Brain microvascular endothelial cell (primary cell): ENCODE data around the gene MYMX.
"Not testable (repeated sequence)": the region's sequence is repeated elsewhere in the genome, so short reads cannot be mapped to it uniquely, and the experiment has no call there.

ENCODE experiments used
- DNase-seq: peaks from one replicate; pipeline ENCODE4 v3.0.0-alpha.2; 2020
- H3K27ac ChIP-seq: fragments of 250-450 bp; sonication (Bioruptor Pico); 2 replicates; pipeline ENCODE4 v1.5.1; 2020; ENCODE audit warnings: mild to moderate bottlenecking, moderate library complexity
- H3K27me3 ChIP-seq: fragments of 250-450 bp; sonication (Bioruptor Pico); replicated peaks from 2 replicates; pipeline ENCODE4 v1.5.1; 2020; ENCODE audit warnings: mild to moderate bottlenecking
- H3K36me3 ChIP-seq: fragments of 250-450 bp; sonication (Bioruptor Pico); replicated peaks from 2 replicates; pipeline ENCODE4 v1.5.1; 2020; ENCODE audit warnings: mild to moderate bottlenecking
- H3K4me3 ChIP-seq: 2 replicates; pipeline ENCODE4 v1.5.1; 2011; ENCODE audit warnings: low read depth, mild to moderate bottlenecking, control low read depth, low read length, moderate library complexity
- in situ Hi-C: cut with HindIII; loops from 2 replicates; pipeline ENCODE4 v1.10.0; 2017; ENCODE audit warnings: low sequenced_read_pairs, low pct_ligation_motif_present
- TF ChIP-seq, protein P1 (sequence below): IDR thresholded peaks from 2 replicates; pipeline ENCODE4 v1.5.1; 2011; ENCODE audit warnings: low read depth, mild to moderate bottlenecking, moderate library complexity, low read length, control low read depth, inconsistent platforms; ENCODE audit errors: missing control alignments

MYMX gene

DNA sequence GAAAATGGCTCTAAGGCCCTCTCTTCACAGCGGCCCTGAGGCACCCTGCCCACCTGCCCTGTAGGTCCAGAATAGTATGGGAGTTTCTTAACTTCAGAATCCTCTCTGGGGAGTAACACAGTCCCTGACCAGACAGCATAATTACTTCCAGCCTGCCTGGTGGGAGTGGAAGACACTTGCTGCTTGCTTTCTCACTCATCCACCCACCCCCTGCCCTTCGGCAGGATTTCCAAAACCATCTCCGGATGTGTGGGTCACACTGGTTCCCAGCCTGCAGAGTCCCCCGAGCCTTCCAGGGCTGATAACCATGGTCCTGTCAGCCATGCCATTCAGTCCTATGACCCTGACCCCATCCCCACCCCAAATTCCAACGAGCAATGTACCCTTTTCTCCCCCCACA is 12.1 kb downstream of the MYMX start:
- no peak overlapping the region for H3K27ac ChIP-seq
- in situ Hi-C loops = no loop called here
- TF ChIP-seq, protein P1, sequence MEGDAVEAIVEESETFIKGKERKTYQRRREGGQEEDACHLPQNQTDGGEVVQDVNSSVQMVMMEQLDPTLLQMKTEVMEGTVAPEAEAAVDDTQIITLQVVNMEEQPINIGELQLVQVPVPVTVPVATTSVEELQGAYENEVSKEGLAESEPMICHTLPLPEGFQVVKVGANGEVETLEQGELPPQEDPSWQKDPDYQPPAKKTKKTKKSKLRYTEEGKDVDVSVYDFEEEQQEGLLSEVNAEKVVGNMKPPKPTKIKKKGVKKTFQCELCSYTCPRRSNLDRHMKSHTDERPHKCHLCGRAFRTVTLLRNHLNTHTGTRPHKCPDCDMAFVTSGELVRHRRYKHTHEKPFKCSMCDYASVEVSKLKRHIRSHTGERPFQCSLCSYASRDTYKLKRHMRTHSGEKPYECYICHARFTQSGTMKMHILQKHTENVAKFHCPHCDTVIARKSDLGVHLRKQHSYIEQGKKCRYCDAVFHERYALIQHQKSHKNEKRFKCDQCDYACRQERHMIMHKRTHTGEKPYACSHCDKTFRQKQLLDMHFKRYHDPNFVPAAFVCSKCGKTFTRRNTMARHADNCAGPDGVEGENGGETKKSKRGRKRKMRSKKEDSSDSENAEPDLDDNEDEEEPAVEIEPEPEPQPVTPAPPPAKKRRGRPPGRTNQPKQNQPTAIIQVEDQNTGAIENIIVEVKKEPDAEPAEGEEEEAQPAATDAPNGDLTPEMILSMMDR = no peak
- DNase-seq = no peak
- peaks cover 4% of the 10 kb centered on the region for H3K36me3 ChIP-seq
- H3K4me3 ChIP-seq = no peak overlapping the region
- H3K27me3 ChIP-seq = no peaks in the 10 kb centered on the region

DNA sequence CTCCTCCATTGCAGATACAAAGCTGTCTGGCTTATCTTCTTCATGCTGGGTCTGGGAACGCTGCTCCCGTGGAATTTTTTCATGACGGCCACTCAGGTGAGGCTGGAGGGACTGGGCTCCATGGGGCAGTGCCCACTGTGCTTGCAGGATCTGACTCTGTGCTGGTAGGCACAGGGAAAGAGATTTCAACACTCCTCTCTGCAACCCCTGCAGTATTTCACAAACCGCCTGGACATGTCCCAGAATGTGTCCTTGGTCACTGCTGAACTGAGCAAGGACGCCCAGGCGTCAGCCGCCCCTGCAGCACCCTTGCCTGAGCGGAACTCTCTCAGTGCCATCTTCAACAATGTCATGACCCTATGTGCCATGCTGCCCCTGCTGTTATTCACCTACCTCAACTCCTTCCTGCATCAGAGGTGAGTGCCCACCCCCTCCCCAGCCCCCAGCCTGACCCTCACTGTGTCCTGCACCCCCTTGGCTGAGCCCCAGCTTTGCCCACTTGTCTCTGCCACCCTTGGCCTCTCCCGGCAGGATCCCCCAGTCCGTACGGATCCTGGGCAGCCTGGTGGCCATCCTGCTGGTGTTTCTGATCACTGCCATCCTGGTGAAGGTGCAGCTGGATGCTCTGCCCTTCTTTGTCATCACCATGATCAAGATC is 12.8 kb downstream of the MYMX start:
- no peak for DNase-seq
- in situ Hi-C loops = no loop called here
- Histone ChIP-seq H3K36me3 (peaks cover 4% of the 10 kb centered on the region), H3K4me3 (no peak overlapping the region), H3K27ac (no peak overlapping the region), H3K27me3 (no peaks in the 10 kb centered on the region)
- TF ChIP-seq, protein P1 = no peak

DNA sequence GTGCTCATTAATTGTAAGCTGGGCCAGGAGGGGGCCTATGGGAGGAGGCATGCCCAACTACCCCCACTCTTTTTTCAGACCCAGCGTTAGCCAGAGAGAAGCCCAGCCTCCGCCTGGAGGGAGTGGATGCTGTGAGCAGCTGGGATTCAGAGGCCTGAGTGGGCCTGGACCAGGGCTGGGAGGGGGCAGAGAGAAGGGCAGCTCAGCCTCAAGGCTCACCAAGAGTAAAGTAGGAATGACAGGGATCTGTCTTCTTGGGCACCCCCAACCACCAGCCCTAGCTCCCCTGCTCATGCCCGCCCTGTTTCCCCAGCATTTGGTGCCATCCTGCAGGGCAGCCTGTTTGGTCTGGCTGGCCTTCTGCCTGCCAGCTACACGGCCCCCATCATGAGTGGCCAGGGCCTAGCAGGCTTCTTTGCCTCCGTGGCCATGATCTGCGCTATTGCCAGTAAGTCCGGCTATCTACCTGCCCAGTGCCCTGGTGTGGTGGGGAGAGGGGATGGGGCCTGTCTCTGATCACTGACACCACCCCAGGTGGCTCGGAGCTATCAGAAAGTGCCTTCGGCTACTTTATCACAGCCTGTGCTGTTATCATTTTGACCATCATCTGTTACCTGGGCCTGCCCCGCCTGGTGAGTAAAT is 13.4 kb downstream of the MYMX start:
- TF ChIP-seq, protein P1 = no peak
- Histone ChIP-seq H3K36me3 (peaks cover 4% of the 10 kb centered on the region), H3K27me3 (no peaks in the 10 kb centered on the region), H3K4me3 (no peak overlapping the region), H3K27ac (no peak overlapping the region)
- DNase-seq = no peak
- in situ Hi-C loops = no loop called here

DNA sequence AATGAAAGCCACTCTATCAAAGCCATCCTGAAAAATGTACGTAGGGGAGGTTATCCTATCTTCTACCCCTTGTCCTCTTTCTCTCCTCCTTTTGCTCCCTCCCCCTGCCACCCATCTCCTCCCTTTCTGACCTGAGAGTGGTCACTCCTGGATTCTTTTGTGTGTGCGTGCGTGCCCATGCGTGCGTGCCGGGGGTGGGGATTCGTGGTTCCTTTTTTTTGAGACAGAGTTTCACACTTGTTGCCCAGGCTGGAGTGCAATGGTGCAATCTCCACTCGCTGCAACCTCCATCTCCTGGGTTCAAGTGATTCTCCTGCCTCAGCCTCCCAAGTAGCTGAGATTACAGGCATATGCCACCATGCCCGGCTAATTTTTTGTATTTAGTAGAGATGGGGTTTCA is 14.7 kb downstream of the MYMX start:
- H3K27ac ChIP-seq, DNase-seq, H3K4me3 ChIP-seq, H3K36me3 ChIP-seq, in situ Hi-C loops, H3K27me3 ChIP-seq: not testable (repeated sequence)

DNA sequence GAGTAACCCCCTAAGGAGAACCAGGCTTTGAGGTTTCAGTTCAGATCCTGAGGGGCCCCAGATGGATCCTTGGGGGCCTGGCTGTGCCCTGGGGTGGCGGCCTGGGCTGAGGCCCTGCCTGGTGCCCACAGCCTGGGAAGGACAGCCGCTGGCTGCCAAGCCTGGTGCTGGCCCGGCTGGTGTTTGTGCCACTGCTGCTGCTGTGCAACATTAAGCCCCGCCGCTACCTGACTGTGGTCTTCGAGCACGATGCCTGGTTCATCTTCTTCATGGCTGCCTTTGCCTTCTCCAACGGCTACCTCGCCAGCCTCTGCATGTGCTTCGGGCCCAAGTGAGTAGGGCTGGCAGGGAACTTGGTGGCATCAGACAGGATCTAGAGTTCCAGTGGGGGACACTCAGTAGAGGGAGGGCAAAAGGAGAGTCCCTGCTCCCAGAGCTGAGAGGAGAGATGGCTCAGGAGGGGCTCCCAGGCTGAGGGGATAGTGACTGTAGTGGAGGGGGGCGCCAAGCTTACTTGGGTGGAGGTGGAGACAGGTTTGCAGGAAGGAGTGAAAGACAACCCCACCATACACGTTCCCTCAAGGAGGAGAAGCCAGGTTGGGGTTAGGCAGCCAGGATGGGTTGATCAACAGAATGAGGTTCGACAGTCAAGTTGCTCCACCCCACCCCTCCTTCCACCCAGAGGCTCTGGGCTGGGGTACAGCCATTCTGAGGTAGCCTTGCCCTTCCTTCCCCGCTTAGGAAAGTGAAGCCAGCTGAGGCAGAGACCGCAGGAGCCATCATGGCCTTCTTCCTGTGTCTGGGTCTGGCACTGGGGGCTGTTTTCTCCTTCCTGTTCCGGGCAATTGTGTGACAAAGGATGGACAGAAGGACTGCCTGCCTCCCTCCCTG is 16.2 kb downstream of the MYMX start:
- Histone ChIP-seq H3K27ac (no peak overlapping the region), H3K27me3 (no peaks in the 10 kb centered on the region), H3K36me3 (peaks cover 4% of the 10 kb centered on the region), H3K4me3 (no peak overlapping the region)
- in situ Hi-C loops = no loop called here
- DNase-seq = no peak
- TF ChIP-seq, protein P1 = no peak

DNA sequence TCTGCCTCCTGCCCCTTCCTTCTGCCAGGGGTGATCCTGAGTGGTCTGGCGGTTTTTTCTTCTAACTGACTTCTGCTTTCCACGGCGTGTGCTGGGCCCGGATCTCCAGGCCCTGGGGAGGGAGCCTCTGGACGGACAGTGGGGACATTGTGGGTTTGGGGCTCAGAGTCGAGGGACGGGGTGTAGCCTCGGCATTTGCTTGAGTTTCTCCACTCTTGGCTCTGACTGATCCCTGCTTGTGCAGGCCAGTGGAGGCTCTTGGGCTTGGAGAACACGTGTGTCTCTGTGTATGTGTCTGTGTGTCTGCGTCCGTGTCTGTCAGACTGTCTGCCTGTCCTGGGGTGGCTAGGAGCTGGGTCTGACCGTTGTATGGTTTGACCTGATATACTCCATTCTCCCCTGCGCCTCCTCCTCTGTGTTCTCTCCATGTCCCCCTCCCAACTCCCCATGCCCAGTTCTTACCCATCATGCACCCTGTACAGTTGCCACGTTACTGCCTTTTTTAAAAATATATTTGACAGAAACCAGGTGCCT is 16.9 kb downstream of the MYMX start:
- Histone ChIP-seq H3K36me3 (peaks cover 4% of the 10 kb centered on the region), H3K4me3 (no peak overlapping the region), H3K27ac (no peak overlapping the region), H3K27me3 (no peaks in the 10 kb centered on the region)
- TF ChIP-seq, protein P1 = no peak
- no peak for DNase-seq
- in situ Hi-C loops = no loop called here
